HG03095 (cell line): ENCODE measurements around the gene BACE2.
"Not testable (repeated sequence)": the region's sequence is repeated elsewhere in the genome, so short reads cannot be mapped to it uniquely, and the experiment has no call there.

ENCODE experiments used
- ATAC-seq: cut with Tn5 transposase; IDR thresholded peaks from one replicate; pipeline ENCODE4 v1.9.1; 2021; ENCODE audit warnings: moderate library complexity; ENCODE audit not compliant: unreplicated experiment

The BACE2 gene

GRCh38 chr21:41182547-41182946 is 14.6 kb downstream of the BACE2 start:
- no peak for ATAC-seq

- no peak for ATAC-seq
Measured at GRCh38 chr21:41183575-41183974, 15.6 kb downstream of the BACE2 start.

GRCh38 chr21:41185802-41186201 is 17.8 kb downstream of the BACE2 start:
- no peak for ATAC-seq

GRCh38 chr21:41186755-41187536 is 19.0 kb downstream of the BACE2 start:
- ATAC-seq: no peak

GRCh38 chr21:41187537-41188025 is 19.6 kb downstream of the BACE2 start:
- no peak for ATAC-seq

- no peak for ATAC-seq
Measured at GRCh38 chr21:41188486-41189149, 20.7 kb downstream of the BACE2 start.

GRCh38 chr21:41189150-41189745 is 21.3 kb downstream of the BACE2 start:
- no peak for ATAC-seq

- ATAC-seq: not testable (repeated sequence)
Measured at GRCh38 chr21:41192552-41192951, 24.6 kb downstream of the BACE2 start.

GRCh38 chr21:41195311-41195710 is 27.4 kb downstream of the BACE2 start:
- no peak for ATAC-seq

- ATAC-seq: no peak
Measured at GRCh38 chr21:41196993-41197392, 29.0 kb downstream of the BACE2 start.

GRCh38 chr21:41197582-41197981 is 29.6 kb downstream of the BACE2 start:
- no peak for ATAC-seq

- ATAC-seq: not testable (repeated sequence)
Measured at GRCh38 chr21:41198647-41199046, 30.7 kb downstream of the BACE2 start.

- no peak for ATAC-seq
Measured at GRCh38 chr21:41199123-41199522, 31.2 kb downstream of the BACE2 start.

GRCh38 chr21:41199588-41199987 is 31.6 kb downstream of the BACE2 start:
- ATAC-seq: no peak

- no peak for ATAC-seq
Measured at GRCh38 chr21:41201385-41201784, 33.4 kb downstream of the BACE2 start.

GRCh38 chr21:41204736-41205135 is 36.8 kb downstream of the BACE2 start:
- no peak for ATAC-seq

GRCh38 chr21:41207401-41208375 is 39.7 kb downstream of the BACE2 start:
- no peak for ATAC-seq

- ATAC-seq: no peak
Measured at GRCh38 chr21:41208376-41208763, 40.4 kb downstream of the BACE2 start.

GRCh38 chr21:41209016-41209619 is 41.2 kb downstream of the BACE2 start:
- no peak for ATAC-seq

GRCh38 chr21:41210426-41211059 is 42.6 kb downstream of the BACE2 start:
- ATAC-seq: no peak
